ENCODE measurements around the gene MAPK6.

The MAPK6 gene

GRCh38 chr15:52107238-52107637 lies 88.2 kb downstream of the MAPK6 start:
- H4K20me1 ChIP-seq (ENCODE audit: insufficient read depth, low read length), result no peaks in the 10 kb centered on the region
- H3K79me2 ChIP-seq (ENCODE audit: low read length), result no peaks in the 10 kb centered on the region
- H3K36me3 ChIP-seq (replicated peaks; ENCODE audit: low read depth, low read length), result no peaks in the 10 kb centered on the region
- H3K4me2 ChIP-seq (ENCODE audit: low read length), result peak overlapping the region; percentile 6; the same call in 1 of the 2 replicates
- H3K4me1 ChIP-seq (ENCODE audit: low read length), result peaks cover 26% of the 10 kb centered on the region
- no peak for TF ChIP-seq EZH2phosphoT487 (IDR thresholded peaks at IDR 0.05; ENCODE audit: low read depth)
- TF ChIP-seq, protein P1, sequence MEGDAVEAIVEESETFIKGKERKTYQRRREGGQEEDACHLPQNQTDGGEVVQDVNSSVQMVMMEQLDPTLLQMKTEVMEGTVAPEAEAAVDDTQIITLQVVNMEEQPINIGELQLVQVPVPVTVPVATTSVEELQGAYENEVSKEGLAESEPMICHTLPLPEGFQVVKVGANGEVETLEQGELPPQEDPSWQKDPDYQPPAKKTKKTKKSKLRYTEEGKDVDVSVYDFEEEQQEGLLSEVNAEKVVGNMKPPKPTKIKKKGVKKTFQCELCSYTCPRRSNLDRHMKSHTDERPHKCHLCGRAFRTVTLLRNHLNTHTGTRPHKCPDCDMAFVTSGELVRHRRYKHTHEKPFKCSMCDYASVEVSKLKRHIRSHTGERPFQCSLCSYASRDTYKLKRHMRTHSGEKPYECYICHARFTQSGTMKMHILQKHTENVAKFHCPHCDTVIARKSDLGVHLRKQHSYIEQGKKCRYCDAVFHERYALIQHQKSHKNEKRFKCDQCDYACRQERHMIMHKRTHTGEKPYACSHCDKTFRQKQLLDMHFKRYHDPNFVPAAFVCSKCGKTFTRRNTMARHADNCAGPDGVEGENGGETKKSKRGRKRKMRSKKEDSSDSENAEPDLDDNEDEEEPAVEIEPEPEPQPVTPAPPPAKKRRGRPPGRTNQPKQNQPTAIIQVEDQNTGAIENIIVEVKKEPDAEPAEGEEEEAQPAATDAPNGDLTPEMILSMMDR (IDR thresholded peaks at IDR 0.05; ENCODE audit: low read depth, low read length), result no peak
- no peaks in the 10 kb centered on the region for H3K27me3 ChIP-seq (ENCODE audit: low read depth, low read length)
- no peak overlapping the region for H2AFZ ChIP-seq (ENCODE audit: low read depth, low read length)
- peak overlapping the region; percentile 34; the same call in 1 of the 2 replicates for H3K9ac ChIP-seq (ENCODE audit: low read length)
- no peak overlapping the region for H3K4me3 ChIP-seq (ENCODE audit: low read length)
- no peaks in the 10 kb centered on the region for H3K9me3 ChIP-seq (ENCODE audit: insufficient read depth, low read length)
- H3K27ac ChIP-seq (ENCODE audit: low read length), result peak overlapping the region; percentile 96

DNA sequence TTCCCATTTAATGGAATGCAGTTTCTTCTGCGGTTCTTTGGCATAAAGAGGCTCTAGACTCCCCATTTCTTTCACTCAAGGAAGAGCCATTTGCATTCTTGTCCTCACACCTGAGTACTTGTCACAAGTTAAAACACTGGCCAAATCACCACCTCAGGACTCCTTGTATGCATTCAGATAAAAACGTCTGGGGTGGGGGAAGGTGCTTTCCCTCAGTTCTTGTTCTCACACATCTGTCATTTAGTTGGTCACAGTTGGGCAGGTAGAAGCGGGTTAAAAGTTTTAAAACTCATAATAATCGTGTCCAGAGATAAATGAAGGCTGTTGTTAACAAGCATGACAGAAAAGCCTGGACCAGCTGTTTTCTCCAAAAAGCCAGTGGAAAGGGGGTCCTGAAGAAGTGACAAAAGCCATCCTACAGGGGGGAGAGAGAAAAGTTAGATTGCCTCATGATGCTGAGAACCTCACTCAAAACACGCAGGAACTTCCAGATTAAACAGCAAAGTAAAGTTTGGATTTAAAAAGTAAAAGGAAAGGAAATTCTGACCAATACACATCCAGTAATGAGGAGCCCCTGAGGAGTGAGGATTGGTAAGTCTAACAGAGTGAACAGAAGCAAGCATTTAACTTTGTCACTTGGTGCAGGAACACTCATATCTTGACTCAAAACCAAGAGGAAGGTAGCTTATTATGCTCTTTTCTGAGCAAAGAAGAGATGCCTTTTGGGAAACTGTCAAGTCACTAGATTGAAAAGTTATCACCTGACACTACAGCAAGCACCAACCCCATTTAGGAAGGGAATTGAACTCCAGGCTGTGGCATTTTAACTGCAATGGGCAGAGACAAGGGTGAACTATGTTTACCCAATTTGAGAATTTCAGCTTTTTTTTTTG lies 90.8 kb downstream of the MAPK6 start:
- Histone ChIP-seq H3K36me3 (replicated peaks; ENCODE audit: low read depth, low read length) (no peaks in the 10 kb centered on the region), H3K4me1 (ENCODE audit: low read length) (peaks cover 27% of the 10 kb centered on the region), H3K4me3 (ENCODE audit: low read length) (peak overlapping the region; percentile 71), H2AFZ (ENCODE audit: low read depth, low read length) (no peak overlapping the region), H3K9ac (ENCODE audit: low read length) (peak overlapping the region; percentile 93), H3K27ac (ENCODE audit: low read length) (peak overlapping the region; percentile 96), H3K79me2 (ENCODE audit: low read length) (no peaks in the 10 kb centered on the region), H3K4me2 (ENCODE audit: low read length) (peak overlapping the region; percentile 98), H3K9me3 (ENCODE audit: insufficient read depth, low read length) (no peaks in the 10 kb centered on the region), H4K20me1 (ENCODE audit: insufficient read depth, low read length) (no peaks in the 10 kb centered on the region), H3K27me3 (ENCODE audit: low read depth, low read length) (no peaks in the 10 kb centered on the region)
- TF ChIP-seq EZH2phosphoT487 (IDR thresholded peaks at IDR 0.05; ENCODE audit: low read depth), result no peak
- TF ChIP-seq, protein P1 (IDR thresholded peaks at IDR 0.05; ENCODE audit: low read depth, low read length), result no peak

DNA sequence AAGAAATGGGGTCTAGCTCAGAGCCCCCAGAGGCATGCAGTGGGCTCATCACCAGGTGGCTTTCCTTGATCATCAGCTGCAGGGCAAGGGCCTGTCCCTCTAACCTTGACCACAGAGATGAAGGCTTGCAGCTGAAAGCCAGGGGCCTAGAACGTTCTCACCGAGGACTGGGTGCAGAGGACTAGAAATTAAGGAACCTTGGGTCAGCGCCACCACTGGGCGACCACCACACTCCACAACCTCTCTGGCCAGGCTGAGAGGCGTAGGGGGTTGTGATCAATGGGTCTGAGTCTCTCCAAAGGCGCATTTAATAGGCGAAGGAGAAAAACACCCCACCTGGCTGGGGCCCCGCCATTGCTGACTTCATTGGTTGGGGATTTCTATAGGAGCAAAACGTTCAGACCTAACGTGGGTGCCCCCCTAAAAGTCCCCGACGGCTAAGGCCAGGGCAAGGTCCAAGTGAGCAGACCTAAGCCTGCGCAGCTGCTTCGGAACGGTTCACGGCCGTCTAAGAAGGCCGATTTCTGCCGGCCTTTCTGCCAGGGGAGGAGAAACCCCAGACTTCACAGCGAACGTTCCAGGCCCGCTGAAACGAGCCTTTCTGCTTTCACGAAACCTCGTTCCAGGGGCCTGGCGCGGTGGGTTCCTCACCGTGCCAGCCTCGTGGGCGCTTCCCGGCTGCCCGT lies 92.6 kb downstream of the MAPK6 start:
- Histone ChIP-seq H3K4me3 (ENCODE audit: low read length) (peak overlapping the region; percentile 36), H3K27ac (ENCODE audit: low read length) (peak overlapping the region; percentile 96), H3K36me3 (replicated peaks; ENCODE audit: low read depth, low read length) (no peaks in the 10 kb centered on the region), H4K20me1 (ENCODE audit: insufficient read depth, low read length) (no peaks in the 10 kb centered on the region), H2AFZ (ENCODE audit: low read depth, low read length) (no peak overlapping the region), H3K27me3 (ENCODE audit: low read depth, low read length) (no peaks in the 10 kb centered on the region), H3K9ac (ENCODE audit: low read length) (peak overlapping the region; percentile 43; the same call in 1 of the 2 replicates), H3K79me2 (ENCODE audit: low read length) (no peaks in the 10 kb centered on the region), H3K4me1 (ENCODE audit: low read length) (peaks cover 38% of the 10 kb centered on the region), H3K9me3 (ENCODE audit: insufficient read depth, low read length) (no peaks in the 10 kb centered on the region), H3K4me2 (ENCODE audit: low read length) (peak overlapping the region; percentile 39)
- TF ChIP-seq EZH2phosphoT487 (IDR thresholded peaks at IDR 0.05; ENCODE audit: low read depth), result no peak
- TF ChIP-seq, protein P1 (IDR thresholded peaks at IDR 0.05; ENCODE audit: low read depth, low read length), result no peak

- peak overlapping the region; percentile 39 for H3K4me2 ChIP-seq (ENCODE audit: low read length)
- H3K36me3 ChIP-seq (replicated peaks; ENCODE audit: low read depth, low read length), result no peaks in the 10 kb centered on the region
- no peaks in the 10 kb centered on the region for H3K27me3 ChIP-seq (ENCODE audit: low read depth, low read length)
- H3K9me3 ChIP-seq (ENCODE audit: insufficient read depth, low read length), result no peaks in the 10 kb centered on the region
- H3K9ac ChIP-seq (ENCODE audit: low read length), result peak overlapping the region; percentile 43; the same call in 1 of the 2 replicates
- peak overlapping the region; percentile 36 for H3K4me3 ChIP-seq (ENCODE audit: low read length)
- H2AFZ ChIP-seq (ENCODE audit: low read depth, low read length), result no peak overlapping the region
- TF ChIP-seq, protein P1 (IDR thresholded peaks at IDR 0.05; ENCODE audit: low read depth, low read length), result no peak
- TF ChIP-seq EZH2phosphoT487 (IDR thresholded peaks at IDR 0.05; ENCODE audit: low read depth), result no peak
- no peaks in the 10 kb centered on the region for H3K79me2 ChIP-seq (ENCODE audit: low read length)
- no peaks in the 10 kb centered on the region for H4K20me1 ChIP-seq (ENCODE audit: insufficient read depth, low read length)
- peak overlapping the region; percentile 96; the same call in 1 of the 2 replicates for H3K27ac ChIP-seq (ENCODE audit: low read length)
- H3K4me1 ChIP-seq (ENCODE audit: low read length), result peaks cover 38% of the 10 kb centered on the region
Measured at GRCh38 chr15:52112203-52112750, 93.3 kb downstream of the MAPK6 start.

All from OCI-LY3 (cell line).